GM23338 (cell line): Measurements from ENCODE around the gene ZNF628. TPM values are rescaled to one million over a fixed set of nuclear protein-coding genes. Genes with fewer than 3 reads are reported as not detected.

Experiments
- ATAC-seq: fragments of 200-7000 bp; cut with Tn5 transposase; 3 replicates; pipeline ENCODE4 v1.9.1; 2020
- DNase-seq: peaks from one replicate; pipeline ENCODE4 v3.0.0-alpha.2; 2015; ENCODE audit warnings: low spot score
- H2AFZ ChIP-seq: fragments of 200-600 bp; sonication (generic); 2 replicates; pipeline ENCODE4 v1.8.0; 2016; ENCODE audit warnings: antibody characterized with exemption, mild to moderate bottlenecking, moderate library complexity
- H3F3A ChIP-seq: fragments of 200-600 bp; sonication (generic); replicated peaks from 2 replicates; pipeline ENCODE4 v1.8.0; 2017; ENCODE audit warnings: antibody characterized with exemption, mixed run types, low read depth
- H3K27ac ChIP-seq: fragments of 200-600 bp; sonication (generic); 2 replicates; pipeline ENCODE4 v1.6.1; 2016; ENCODE audit warnings: low read depth
- H3K27me3 ChIP-seq: fragments of 200-600 bp; sonication (generic); 2 replicates; pipeline ENCODE4 v1.8.0; 2016; ENCODE audit warnings: mild to moderate bottlenecking, mixed run types, moderate library complexity; ENCODE audit not compliant: insufficient read depth
- H3K36me3 ChIP-seq: fragments of 200-600 bp; sonication (generic); 2 replicates; pipeline ENCODE4 v1.8.0; 2016; ENCODE audit warnings: mild to moderate bottlenecking; ENCODE audit not compliant: insufficient read depth
- H3K4me1 ChIP-seq: fragments of 200-600 bp; sonication (generic); 2 replicates; pipeline ENCODE4 v1.8.0; 2016; ENCODE audit warnings: mild to moderate bottlenecking, moderate library complexity; ENCODE audit not compliant: insufficient read depth
- H3K4me2 ChIP-seq: fragments of 200-600 bp; sonication (generic); 2 replicates; pipeline ENCODE4 v1.7.1; 2017; ENCODE audit warnings: mixed run types
- H3K4me3 ChIP-seq: fragments of 200-600 bp; sonication (generic); 2 replicates; pipeline ENCODE4 v1.6.1; 2016; ENCODE audit warnings: mixed run types
- H3K79me2 ChIP-seq: fragments of 200-600 bp; sonication (generic); replicated peaks from 2 replicates; pipeline ENCODE4 v1.8.0; 2017; ENCODE audit warnings: mild to moderate bottlenecking; ENCODE audit not compliant: insufficient read depth
- H3K9me2 ChIP-seq: fragments of 200-600 bp; sonication (generic); 2 replicates; pipeline ENCODE4 v1.8.0; 2017; ENCODE audit not compliant: insufficient read depth
- H4K20me1 ChIP-seq: fragments of 200-600 bp; sonication (generic); replicated peaks from 2 replicates; pipeline ENCODE4 v1.8.0; 2017; ENCODE audit warnings: mild to moderate bottlenecking; ENCODE audit not compliant: insufficient read depth
- H3K27ac Mint-ChIP-seq: 2 replicates; pipeline ENCODE4 v1.8.0; 2020; ENCODE audit warnings: inconsistent platforms, mild to moderate bottlenecking, moderate library complexity, mixed read lengths
- H3K27me3 Mint-ChIP-seq: 3 replicates; pipeline ENCODE4 v1.8.0; 2022; ENCODE audit warnings: low read depth, mild to moderate bottlenecking, moderate library complexity, mixed read lengths, inconsistent platforms; ENCODE audit not compliant: insufficient read depth, poor library complexity
- H3K36me3 Mint-ChIP-seq: 3 replicates; pipeline ENCODE4 v1.8.0; 2021; ENCODE audit warnings: low read depth, mild to moderate bottlenecking, inconsistent platforms, moderate library complexity, mixed read lengths
- H3K4me1 Mint-ChIP-seq: 3 replicates; pipeline ENCODE4 v1.8.0; 2020; ENCODE audit warnings: mild to moderate bottlenecking, inconsistent platforms, mixed read lengths
- H3K4me3 Mint-ChIP-seq: 3 replicates; pipeline ENCODE4 v1.8.0; 2021; ENCODE audit warnings: moderate library complexity, mild to moderate bottlenecking, inconsistent platforms, mixed read lengths
- H3K9me3 Mint-ChIP-seq: 3 replicates; pipeline ENCODE4 v1.8.0; 2020; ENCODE audit warnings: moderate library complexity, mild to moderate bottlenecking, inconsistent platforms, mixed read lengths
- CREB1 ChIP-seq: fragments of 250-450 bp; sonication (Bioruptor Pico); IDR thresholded peaks from 2 replicates; pipeline ENCODE4 v1.5.0; 2020; ENCODE audit warnings: low read depth, mild to moderate bottlenecking, moderate library complexity
- CTCF ChIP-seq, 2 experiments: fragments of 200-600 bp in 1 of 2; sonication (generic) in 1 of 2; conservative IDR thresholded peaks; 2 replicates each; pipeline versions ENCODE4 v1.5.1 to v1.6.1; 2016 to 2017; ENCODE audit warnings: antibody characterized with exemption in 2 of 2, low read depth in 2 of 2, mild to moderate bottlenecking in 2 of 2, moderate library complexity in 1 of 2
- ETS1 ChIP-seq: IDR thresholded peaks from 2 replicates; pipeline ENCODE4 v1.6.1; 2016; ENCODE audit warnings: antibody characterized with exemption
- REST ChIP-seq: IDR thresholded peaks from one replicate; pipeline ENCODE4 v1.6.1; 2018; ENCODE audit warnings: antibody characterized with exemption; ENCODE audit not compliant: unreplicated experiment
- STAT1 ChIP-seq: IDR thresholded peaks from one replicate; pipeline ENCODE4 v1.6.1; 2016; ENCODE audit warnings: antibody characterized with exemption; ENCODE audit not compliant: unreplicated experiment
- ZNF114 ChIP-seq: fragments of 250-450 bp; sonication (Bioruptor Pico); IDR thresholded peaks from 2 replicates; pipeline ENCODE4 v1.5.0; 2020; ENCODE audit warnings: mild to moderate bottlenecking, moderate library complexity
- ZNF462 ChIP-seq: fragments of 250-450 bp; sonication (Bioruptor Pico); IDR thresholded peaks from 2 replicates; pipeline ENCODE4 v1.5.0; 2020; ENCODE audit warnings: mild to moderate bottlenecking, moderate library complexity
- polyA plus RNA-seq: library from polyadenylated mRNA; unstranded; fragments of >200 nt; fragmentation: Nextera tagmentation; extraction: Ambion mirVana; gene quantifications from 2 replicates; pipeline ENCODE4 v1.2.1, GENCODE V29; 2016
- total RNA-seq: library from RNA; depleted of rRNA; stranded (reverse); fragments of >200 nt; shearing (Covaris generic); gene quantifications from 2 replicates; pipeline ENCODE4 v1.2.3, GENCODE V29; 2014

ZNF628 gene
- total and polyA plus RNA-seq, 2 experiments from 2014 or later, result 4.9 to 10.7 TPM

GRCh38 chr19:55486043-55486970 lies 9.9 kb downstream of the ZNF628 start:
- Mint-ChIP-seq H3K27me3 (peaks cover 14% of the 10 kb centered on the region), H3K4me1 (peaks cover 24% of the 10 kb centered on the region), H3K36me3 (no peaks in the 10 kb centered on the region; the same call in 2 of the 3 replicates), H3K4me3 (peak overlapping the region; percentile 91), H3K27ac (peak overlapping the region; percentile 68), H3K9me3 (no peaks in the 10 kb centered on the region; the same call in 2 of the 3 replicates)
- Histone ChIP-seq H3F3A (peaks cover 15% of the 10 kb centered on the region), H3K4me3 (peak overlapping the region; percentile 80; the same call in 1 of the 2 replicates), H3K27ac (no peak overlapping the region), H3K9me2 (no peaks in the 10 kb centered on the region), H2AFZ (no peak overlapping the region), H4K20me1 (no peaks in the 10 kb centered on the region), H3K27me3 (no peaks in the 10 kb centered on the region), H3K4me1 (peaks cover 22% of the 10 kb centered on the region; the same call in 1 of the 2 replicates), H3K4me2 (peak overlapping the region; percentile 95), H3K36me3 (no peaks in the 10 kb centered on the region), H3K79me2 (no peaks in the 10 kb centered on the region)
- no peak for ATAC-seq
- no peak for DNase-seq
- peak in 1 of 2 experiments; percentile 15; a peak in 1 of 4 replicates for TF ChIP-seq CTCF (conservative IDR thresholded peaks at IDR 0.05; ENCODE audit: low read depth in 2 of 2)
- no peak for TF ChIP-seq CREB1 (CRISPR knock-in tag)
- no peak for TF ChIP-seq ZNF462
- TF ChIP-seq ETS1, result no peak
- no peak for TF ChIP-seq STAT1
- no peak for TF ChIP-seq ZNF114 (CRISPR knock-in tag)
- no peak for TF ChIP-seq REST
